Skeletal muscle satellite cell (primary cell): ENCODE results near the gene FLII. TPM values are rescaled to one million over a fixed set of nuclear protein-coding genes. Genes with fewer than 3 reads are reported as not detected.
"Not testable (repeated sequence)": the region's sequence is repeated elsewhere in the genome, so short reads cannot be mapped to it uniquely, and the experiment has no call there.

Source experiments
- H3K27me3 ChIP-seq: 2 replicates; pipeline ENCODE4 v1.7.0; 2013; ENCODE audit warnings: low read length; ENCODE audit not compliant: control insufficient read depth, insufficient read depth
- H3K36me3 ChIP-seq: 2 replicates; pipeline ENCODE4 v1.7.0; 2013; ENCODE audit warnings: mild to moderate bottlenecking, control low read depth, low read length; ENCODE audit not compliant: insufficient read depth
- H3K4me1 ChIP-seq: 2 replicates; pipeline ENCODE4 v1.7.0; 2013; ENCODE audit warnings: low read length; ENCODE audit not compliant: control insufficient read depth, insufficient read depth
- H3K4me2 ChIP-seq: 2 replicates; pipeline ENCODE4 v1.7.0; 2013; ENCODE audit warnings: mild to moderate bottlenecking, low read length
- H3K4me3 ChIP-seq: 2 replicates; pipeline ENCODE4 v1.7.0; 2013; ENCODE audit warnings: low read length
- H3K9ac ChIP-seq: 2 replicates; pipeline ENCODE4 v1.7.0; 2013; ENCODE audit warnings: mild to moderate bottlenecking, low read depth, low read length, moderate library complexity
- H3K9me3 ChIP-seq: replicated peaks from 2 replicates; pipeline ENCODE4 v1.7.0; 2013; ENCODE audit warnings: mild to moderate bottlenecking, control low read depth, low read length
- total RNA-seq: library from RNA; depleted of rRNA; stranded (reverse); fragments of >200 nt; gene quantifications from 2 replicates; pipeline ENCODE4 v1.2.3, GENCODE V29; 2012; rRNA removed

FLII gene
- total RNA-seq: 226 and 257 TPM in 2 replicates

GRCh38 chr17:18258356-18259038, at the start of gene FLII:
Gene FLII, minus strand, starts transcription at chr17:18258738. Its CDS starts 48 bp downstream, at chr17:18258690.
- H3K9me3 ChIP-seq: no peaks in the 10 kb centered on the region
- peak within 1 kb of the TSS; percentile 99 for H3K9ac ChIP-seq
- H3K4me2 ChIP-seq: peak within 1 kb of the TSS; percentile 98
- no peaks in the 10 kb centered on the region for H3K27me3 ChIP-seq
- H3K36me3 ChIP-seq: peaks cover 42% of the 10 kb centered on the region
- H3K4me3 ChIP-seq: peak within 1 kb of the TSS; percentile 92
- peaks cover 38% of the 10 kb centered on the region for H3K4me1 ChIP-seq

DNA sequence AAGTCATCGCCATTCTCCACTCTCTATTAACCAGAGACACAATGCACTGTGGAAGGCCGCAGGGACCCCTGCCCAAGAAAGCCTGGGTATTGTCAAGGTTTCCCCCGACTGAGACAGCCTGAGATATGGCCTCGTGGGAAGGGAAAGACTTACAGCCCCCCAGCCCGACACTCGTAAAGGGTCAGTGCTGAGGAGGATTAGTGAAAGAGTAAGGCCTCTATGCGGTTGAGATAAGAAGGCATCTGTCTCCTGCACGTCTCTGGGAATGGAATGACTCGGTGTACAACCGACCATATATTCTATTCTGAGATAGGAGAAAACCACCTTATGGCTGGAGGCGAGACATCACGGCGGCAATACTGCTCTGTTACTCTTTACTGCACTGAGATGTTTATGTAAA, 44.7 kb upstream of the FLII start:
- H3K4me1 ChIP-seq, H3K9me3 ChIP-seq: not testable (repeated sequence)
- peaks cover 61% of the 10 kb centered on the region for H3K36me3 ChIP-seq

DNA sequence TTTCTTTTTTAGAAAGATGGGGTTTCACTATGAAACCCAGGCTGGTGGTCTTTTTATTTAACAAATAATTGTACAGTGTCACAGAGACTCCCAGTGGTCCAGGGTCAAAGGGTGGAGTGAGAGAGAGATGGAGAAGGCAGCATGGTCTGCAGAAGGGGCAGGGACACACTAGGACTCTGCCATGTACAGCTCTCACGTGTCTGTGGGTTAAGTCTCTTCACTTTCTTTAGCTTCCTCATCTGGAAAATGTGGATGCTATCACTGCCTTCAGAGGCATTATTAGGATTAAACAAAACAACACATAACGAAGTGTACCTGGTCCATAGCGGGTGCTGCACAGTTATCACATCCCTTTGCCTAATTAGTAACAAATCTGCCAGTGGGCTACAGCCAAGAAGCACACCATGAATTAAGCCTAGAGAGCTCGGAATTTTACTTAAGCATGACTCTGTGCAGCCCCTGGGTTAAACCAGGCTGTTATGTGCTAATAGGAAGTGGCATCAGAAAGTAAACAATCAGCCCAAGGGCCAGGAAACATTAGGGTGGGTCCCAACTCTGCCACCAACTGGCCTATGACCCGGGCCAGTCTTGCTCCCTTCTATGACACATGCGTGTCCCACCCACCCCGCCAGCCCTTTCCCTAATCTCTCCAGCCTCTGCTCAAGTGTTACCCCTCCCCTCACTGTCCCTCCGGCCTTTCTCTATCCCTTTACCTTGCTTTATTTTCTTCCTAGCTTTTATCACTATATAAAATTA, 42.4 kb upstream of the FLII start:
- H3K9me3 ChIP-seq: no peaks in the 10 kb centered on the region
- no peaks in the 10 kb centered on the region for H3K4me1 ChIP-seq
- no peaks in the 10 kb centered on the region for H3K27me3 ChIP-seq
- H3K36me3 ChIP-seq: peaks cover 47% of the 10 kb centered on the region
- no peak overlapping the region for H3K9ac ChIP-seq
- no peak overlapping the region for H3K4me3 ChIP-seq
- H3K4me2 ChIP-seq: no peak overlapping the region

More for the DNA sequence above, 44.7 kb upstream of the FLII start:
- H3K9ac ChIP-seq, H3K4me2 ChIP-seq, H3K27me3 ChIP-seq, H3K4me3 ChIP-seq: not testable (repeated sequence)

- not testable (repeated sequence) for H3K4me1 ChIP-seq, H3K4me2 ChIP-seq, H3K9me3 ChIP-seq, H3K9ac ChIP-seq, H3K4me3 ChIP-seq, H3K27me3 ChIP-seq
- H3K36me3 ChIP-seq: peaks cover 36% of the 10 kb centered on the region
These were observed 39.5 kb upstream of the FLII start for GRCh38 chr17:18298061-18298460.

DNA sequence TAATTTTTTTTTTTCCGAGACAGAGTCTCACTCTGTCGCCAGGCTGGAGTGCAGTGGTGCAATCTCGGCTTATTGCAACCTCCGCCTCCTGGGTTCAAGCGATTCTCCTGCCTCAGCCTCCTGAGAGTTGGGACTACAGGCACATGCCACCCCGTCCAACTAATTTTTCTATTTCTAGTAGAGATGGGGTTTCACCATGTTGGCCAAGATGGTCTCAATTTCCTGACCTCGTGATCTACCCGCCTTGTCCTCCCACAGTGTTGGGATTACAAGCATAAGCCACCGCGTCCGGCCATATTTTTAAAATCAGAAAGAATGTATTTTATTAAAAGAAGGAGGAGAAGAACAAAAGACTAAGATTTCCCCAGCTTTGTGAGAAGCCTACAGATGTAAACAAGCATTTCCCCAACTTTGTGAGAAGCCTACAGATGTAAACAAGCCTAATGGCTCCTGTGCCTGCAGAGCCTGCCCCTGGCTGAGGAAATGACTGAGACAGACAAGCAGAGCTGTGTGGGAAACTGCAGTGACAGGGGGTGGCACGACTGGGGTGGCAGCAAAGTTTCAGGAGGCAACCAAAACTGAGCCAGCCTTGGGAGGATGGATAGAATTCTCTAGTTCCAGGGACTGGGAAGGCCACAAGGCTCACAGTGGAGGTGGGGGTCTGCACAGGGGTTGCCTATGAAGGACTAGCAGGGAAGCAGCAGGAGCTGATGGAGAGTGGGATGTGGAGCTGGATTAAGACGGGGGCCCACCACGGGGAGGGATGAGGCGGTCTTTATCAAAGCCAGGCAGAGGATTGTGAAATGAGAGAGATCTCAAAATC, 33.4 kb upstream of the FLII start:
- Histone ChIP-seq H3K9ac (no peak overlapping the region), H3K9me3 (no peaks in the 10 kb centered on the region), H3K4me1 (no peaks in the 10 kb centered on the region), H3K4me3 (no peak overlapping the region), H3K36me3 (peaks cover 48% of the 10 kb centered on the region), H3K27me3 (no peaks in the 10 kb centered on the region), H3K4me2 (no peak overlapping the region)

GRCh38 chr17:18285296-18285695, 26.8 kb upstream of the FLII start:
- H3K9me3 ChIP-seq: no peaks in the 10 kb centered on the region
- H3K27me3 ChIP-seq: no peaks in the 10 kb centered on the region
- no peaks in the 10 kb centered on the region for H3K4me1 ChIP-seq
- H3K4me3 ChIP-seq: no peak overlapping the region
- no peak overlapping the region for H3K9ac ChIP-seq
- H3K36me3 ChIP-seq: peaks cover 65% of the 10 kb centered on the region
- H3K4me2 ChIP-seq: no peak overlapping the region

- Histone ChIP-seq H3K4me1 (no peaks in the 10 kb centered on the region), H3K4me3 (no peak overlapping the region), H3K4me2 (no peak overlapping the region), H3K9me3 (no peaks in the 10 kb centered on the region), H3K27me3 (no peaks in the 10 kb centered on the region), H3K36me3 (peaks cover 72% of the 10 kb centered on the region), H3K9ac (no peak overlapping the region)
These were observed 23.2 kb upstream of the FLII start for GRCh38 chr17:18281788-18282187.

DNA sequence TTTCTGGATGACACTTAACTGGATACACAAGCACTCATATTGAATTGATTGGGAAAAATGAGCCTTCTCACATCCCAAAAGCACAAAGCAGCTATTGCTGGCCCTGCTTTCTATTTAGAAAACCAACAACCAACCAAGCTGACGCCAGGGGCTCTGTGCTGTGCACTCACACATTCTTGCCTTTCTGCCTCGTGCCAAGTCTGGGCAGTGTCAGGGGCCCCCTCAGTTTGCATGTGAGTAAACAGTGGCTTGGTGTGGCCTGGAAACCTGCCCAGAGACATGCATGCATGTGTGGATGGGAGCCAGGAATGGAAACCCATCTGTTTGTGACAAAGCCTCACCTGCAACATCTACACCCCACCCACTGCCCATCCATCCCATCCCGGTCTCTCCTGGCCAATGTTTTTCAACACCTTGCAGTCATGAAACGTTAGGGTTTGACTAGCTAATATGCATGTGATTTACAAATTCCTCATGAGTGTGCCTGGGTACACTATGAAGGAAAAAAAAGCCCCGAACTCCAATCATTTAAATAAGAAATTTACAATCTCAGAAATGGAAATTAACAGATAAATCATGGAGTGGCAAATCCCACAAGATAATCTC, 22.3 kb upstream of the FLII start:
- Histone ChIP-seq H3K9me3 (no peaks in the 10 kb centered on the region), H3K9ac (no peak overlapping the region), H3K27me3 (no peaks in the 10 kb centered on the region), H3K36me3 (peaks cover 78% of the 10 kb centered on the region), H3K4me1 (no peaks in the 10 kb centered on the region), H3K4me2 (no peak overlapping the region), H3K4me3 (no peak overlapping the region)

- Histone ChIP-seq H3K4me3 (no peak overlapping the region), H3K4me2 (no peak overlapping the region), H3K27me3 (no peaks in the 10 kb centered on the region), H3K36me3 (peaks cover 73% of the 10 kb centered on the region), H3K4me1 (no peaks in the 10 kb centered on the region), H3K9ac (no peak overlapping the region), H3K9me3 (no peaks in the 10 kb centered on the region)
These were observed 21.7 kb upstream of the FLII start for GRCh38 chr17:18280249-18280648.

DNA sequence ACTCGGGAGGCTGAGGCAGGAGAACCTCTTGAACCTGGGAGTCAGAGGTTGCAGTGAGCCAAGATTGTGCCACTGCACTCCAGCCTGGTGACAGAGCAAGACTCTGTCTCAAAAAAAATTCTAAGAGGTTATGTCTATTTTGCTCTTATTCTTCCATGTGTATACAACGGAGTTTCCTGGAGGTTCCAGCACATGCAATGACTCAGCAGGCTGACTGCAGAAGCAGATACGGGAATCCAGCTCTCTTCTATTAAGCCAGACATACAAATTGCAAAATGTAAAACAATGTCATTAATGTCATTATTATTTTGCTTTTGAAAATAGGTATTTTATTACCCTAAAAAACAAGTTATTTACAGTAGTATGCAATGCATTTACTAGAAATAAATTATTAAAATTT, 20.3 kb upstream of the FLII start:
- Histone ChIP-seq H3K4me3 (no peak overlapping the region), H3K36me3 (peaks cover 70% of the 10 kb centered on the region), H3K9me3 (no peaks in the 10 kb centered on the region), H3K9ac (no peak overlapping the region), H3K27me3 (no peaks in the 10 kb centered on the region), H3K4me1 (no peaks in the 10 kb centered on the region), H3K4me2 (no peak overlapping the region)

DNA sequence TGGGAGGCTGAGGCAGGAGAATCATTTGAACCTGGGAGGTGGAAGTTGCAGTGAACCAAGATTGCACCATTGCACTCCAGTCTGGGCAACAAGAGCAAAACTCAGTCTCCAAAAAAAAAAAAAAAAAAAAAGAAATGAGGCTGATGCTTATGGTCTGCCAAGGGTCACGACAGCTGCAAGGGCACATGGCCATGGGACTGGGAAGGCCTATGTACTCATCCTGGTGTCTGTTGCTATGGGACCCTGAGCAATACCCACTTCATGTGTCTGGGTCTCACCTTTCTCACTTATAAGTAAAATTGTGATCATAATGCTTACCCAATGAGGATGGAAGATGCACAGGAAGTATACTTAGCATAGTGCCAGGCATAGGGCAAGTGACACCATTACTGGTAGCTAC, 18.5 kb upstream of the FLII start:
- H3K9me3 ChIP-seq: no peaks in the 10 kb centered on the region
- H3K4me1 ChIP-seq: no peaks in the 10 kb centered on the region
- no peaks in the 10 kb centered on the region for H3K27me3 ChIP-seq
- no peak overlapping the region for H3K9ac ChIP-seq
- H3K4me3 ChIP-seq: no peak overlapping the region
- peaks cover 68% of the 10 kb centered on the region for H3K36me3 ChIP-seq
- no peak overlapping the region for H3K4me2 ChIP-seq
